GM19397 (cell line): ENCODE measurements around the gene AFMID.

ENCODE experiments used
- ATAC-seq: cut with Tn5 transposase; IDR thresholded peaks from one replicate; pipeline ENCODE4 v1.9.1; 2021; ENCODE audit warnings: mild to moderate bottlenecking, moderate library complexity; ENCODE audit not compliant: unreplicated experiment

The AFMID gene

DNA sequence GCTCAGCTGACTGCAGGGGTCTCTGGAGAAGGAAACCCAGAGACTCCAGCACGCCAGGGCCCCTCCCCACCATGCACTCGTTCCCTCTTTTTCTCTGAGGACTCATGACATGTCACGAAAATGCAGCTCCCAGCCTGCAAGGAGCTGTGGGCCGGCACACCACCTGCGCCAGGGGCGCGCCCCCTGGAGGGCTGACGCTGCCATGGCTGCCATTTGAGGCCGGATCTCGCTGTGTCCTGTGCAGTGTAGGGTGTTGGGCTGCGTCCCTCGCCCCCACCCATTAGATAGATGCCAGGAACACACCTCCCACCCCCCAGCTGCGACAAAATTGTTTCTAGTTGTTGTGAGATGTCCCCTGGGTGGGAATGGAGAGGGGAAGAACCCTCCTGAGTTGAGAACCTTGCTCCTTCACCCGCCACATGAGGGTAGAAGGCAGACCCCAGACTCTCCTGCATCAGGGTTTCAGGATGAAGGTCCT, 10.6 kb upstream of the AFMID start:
- ATAC-seq = no peak

DNA sequence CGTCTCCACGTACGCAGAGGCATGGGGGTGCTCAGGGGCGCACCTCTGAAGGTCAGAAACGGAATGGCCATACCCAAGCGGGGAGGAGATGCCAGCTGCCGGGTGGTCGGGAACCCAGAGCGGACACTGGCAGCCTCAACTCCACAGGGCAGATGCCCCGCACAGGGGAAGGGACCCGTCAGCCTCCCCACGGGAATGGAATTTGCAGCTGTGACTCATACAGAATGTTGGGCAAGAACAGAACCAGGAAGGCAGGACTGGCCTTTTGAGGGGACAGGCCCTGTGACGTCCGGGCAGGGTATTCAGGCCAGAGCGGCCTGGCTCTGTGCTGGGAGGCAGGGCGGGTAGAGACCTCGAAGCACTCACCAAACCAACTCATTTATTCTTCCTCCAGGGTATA, 7.8 kb upstream of the AFMID start:
- no peak for ATAC-seq

DNA sequence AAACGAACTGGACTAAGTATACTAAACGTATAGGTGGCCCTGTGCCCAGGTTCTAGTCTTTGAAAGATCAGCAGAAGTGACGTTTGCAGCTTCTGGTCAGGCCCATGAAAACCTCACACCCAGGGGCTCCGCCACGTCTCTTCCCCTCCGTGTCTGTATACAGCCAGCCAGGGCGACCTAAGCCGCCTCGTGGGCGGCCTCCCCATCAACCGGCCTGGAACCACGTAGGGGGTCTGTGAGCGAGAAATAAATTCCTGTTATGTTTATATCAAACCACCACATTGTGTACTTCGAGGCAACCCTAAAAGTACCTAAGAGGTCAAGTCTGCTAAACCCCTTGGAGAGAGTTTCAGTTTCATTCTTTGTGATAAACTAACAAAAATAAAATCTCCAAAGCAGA, 7.1 kb upstream of the AFMID start:
- ATAC-seq = no peak

DNA sequence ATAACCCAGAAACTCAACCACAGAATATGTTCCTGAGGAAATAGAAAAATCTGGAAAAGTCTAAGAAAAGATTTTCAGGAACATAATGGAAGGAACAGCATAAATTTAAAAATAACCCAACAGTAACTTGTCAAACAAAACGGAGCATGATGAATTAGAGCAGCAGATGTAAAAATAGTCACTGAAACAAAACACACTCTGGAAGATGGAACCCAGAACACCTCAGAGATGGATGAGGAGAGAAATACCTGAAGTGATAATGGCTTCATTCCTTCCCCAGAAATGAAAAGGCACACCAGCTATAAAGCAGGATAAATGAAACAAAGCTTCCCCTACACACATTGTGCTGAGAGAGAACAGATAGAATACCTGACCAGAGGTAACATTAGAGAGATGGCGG, 6.7 kb upstream of the AFMID start:
- ATAC-seq = no peak

DNA sequence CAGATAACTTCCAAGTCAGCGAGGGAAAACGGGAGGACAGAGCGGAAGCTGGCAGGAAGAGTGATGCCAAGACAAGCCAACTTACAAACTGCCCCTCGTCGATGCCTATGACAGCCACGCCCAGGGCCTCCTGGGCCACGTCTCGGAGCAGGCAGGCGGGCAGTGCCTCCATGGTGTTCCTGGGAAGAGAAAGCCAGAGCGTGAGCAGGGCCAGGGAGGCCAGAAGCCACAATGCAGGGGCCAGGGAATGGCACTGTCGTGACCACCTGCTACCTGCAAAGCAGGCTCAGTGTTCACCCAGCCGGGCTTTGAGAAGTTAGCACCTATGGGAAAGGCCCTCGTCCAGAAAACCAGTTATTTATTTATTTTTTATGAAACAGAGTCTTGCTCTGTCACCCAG, 4.7 kb upstream of the AFMID start:
- ATAC-seq = no peak

DNA sequence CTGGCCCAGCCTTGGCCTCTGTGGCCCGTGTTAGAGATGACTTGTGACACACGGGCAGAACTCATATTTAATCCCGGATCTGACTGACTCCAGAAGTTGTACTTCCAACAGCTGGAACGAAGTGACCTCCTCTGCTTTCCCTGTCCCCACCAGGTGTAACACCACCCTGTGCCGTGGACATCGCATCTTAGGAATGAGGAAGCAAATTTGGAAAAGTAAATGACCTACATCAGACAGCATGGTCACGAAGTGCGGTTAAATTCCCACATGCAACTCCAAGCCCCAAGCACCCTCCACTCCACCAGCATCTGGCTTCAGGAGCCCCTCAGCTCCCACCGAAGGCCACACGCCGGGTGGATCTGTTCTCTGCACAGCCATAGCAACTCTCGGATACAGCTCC, 3.2 kb upstream of the AFMID start:
- ATAC-seq = no peak

DNA sequence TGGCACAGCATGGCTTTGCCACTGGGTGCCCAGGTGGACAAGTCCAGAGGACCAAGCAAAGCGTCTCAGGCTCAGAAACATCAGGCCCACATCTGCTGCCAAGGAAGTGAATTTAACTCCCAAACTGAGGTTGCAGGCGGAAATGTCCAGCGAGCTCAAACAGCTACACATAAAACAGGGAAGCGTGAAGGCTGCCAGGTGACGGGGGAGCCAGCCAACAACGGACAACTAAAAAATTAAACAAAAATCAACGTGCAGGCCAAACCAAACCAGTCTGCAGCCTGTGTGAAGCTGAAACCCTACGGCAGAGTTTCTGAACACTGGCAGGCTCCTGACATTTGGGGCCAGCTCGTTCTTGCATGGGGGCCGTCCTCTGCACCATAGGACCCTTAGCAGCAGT, 2.8 kb upstream of the AFMID start:
- no peak for ATAC-seq

DNA sequence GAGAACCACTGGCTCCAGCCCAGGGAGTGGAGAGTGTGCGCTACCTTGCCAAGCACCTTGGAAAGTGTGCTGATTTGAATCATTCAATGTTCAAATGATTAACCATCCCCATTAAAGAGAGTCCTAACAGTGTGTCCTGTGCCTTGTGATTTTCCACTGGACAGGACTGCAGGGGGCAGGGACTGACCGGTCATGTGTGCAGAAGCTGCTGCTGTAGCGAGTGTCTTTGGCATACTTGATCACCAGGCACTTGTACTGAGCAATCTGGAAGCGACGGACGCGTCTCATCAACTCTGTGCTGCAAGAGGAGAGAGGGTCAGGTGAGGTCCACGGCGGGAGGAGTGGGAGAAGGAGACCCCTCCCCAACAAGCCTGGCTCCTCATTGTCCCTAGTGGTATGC, 2.3 kb upstream of the AFMID start:
- no peak for ATAC-seq

DNA sequence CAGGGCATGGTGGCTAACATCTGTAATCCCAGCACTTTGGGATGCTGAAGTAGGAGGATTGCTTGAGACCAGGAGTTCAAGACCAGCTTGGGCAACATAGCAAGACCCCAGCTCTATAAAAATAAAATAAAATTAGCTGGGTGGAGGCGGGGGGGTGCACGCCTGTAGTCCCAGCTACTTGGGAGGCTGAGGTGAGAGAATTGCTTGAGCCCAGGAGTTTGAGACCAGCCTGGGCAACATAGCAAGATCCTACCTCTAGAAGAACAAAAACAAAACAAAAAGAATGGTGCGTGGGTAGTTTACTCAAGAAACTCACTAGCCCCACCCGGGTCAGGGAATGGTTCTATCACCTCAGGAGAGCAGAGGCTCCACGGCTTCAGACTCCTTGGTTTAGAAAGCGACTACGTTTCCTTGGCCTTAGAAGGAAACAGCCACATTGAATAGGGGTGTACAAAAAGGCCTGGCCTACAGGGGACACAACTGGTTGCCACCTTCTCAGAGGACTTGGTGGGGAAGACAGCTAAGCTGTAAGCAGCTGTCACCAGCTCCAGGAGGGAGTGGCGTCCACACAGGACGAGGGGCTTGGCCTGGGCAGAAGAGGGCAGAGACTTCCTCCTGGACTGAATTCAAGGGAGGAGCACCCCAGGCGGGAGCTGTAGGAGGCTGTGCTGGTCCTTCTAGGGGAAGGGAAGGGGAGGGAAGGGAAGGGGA, 1.0 kb upstream of the AFMID start:
- no peak for ATAC-seq

DNA sequence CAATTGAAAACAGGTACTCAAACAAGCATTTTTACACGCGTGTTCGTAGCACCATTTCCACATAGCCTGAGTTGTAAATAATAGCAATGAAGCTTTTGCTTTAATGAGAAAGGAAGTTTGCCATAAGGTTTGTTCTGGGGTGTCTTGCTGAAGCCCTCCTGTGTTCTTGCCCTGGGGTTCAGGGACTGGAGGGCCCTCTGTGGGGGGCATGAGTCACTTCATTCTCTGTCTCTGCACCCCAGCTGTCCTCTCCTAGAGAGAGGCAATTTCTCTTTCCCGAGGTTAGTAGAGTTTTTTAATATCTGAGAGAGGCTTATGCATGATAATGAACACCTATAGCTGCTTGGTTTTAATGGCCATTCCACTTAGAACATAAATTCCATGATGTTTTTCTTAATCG, 9.6 kb downstream of the AFMID start:
- no peak for ATAC-seq

DNA sequence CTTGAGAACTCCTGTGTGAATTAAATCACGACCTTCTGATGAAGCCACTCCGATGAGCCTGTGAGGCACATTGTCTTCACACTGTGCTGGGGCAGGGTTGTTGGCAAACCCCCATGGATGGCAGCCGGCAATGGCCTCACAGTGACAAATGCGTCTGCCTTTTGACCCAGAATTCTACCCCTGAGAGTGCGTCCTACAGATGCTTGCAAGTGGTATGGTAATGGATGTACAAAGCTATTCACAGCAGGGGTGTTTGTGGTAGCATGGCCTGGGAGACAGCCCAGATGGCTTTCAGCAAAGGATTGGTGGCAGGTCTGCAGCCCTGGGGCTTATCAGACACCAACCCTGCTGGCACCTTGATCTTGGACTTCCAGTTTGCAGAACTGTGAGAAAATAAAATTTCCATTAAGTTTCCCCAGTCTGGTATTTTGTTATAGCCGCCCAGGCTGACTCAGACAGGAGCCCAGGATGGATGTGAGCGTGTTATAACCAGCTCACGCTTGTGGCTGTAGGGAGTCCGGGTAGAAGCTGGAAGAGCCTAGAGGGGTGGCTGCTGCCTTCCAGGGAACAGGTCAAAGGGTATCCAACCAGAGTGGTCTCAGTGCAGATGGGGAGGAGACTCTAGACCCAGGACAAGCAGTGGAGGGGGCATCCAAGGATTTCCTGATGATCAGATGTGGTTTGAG, 10.1 kb downstream of the AFMID start:
- no peak for ATAC-seq

DNA sequence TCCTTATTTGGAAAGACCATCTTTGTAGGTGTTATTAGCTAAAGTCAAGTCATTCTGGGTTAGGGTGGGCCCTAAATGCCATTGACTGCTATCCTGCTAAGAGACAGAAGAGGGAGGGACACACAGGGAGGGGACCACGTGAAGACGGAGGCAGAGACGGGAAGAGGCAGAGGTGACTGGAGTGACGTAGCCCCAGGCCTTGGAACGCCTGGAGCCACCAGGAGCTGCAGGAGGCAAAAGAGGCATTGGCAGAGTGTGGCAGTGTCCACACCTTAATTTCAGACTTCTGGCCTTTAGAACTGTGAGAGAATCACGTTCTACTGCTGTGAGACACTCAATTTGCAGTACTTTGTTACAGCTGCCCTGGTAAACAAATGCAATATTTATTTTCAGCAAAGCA, 13.3 kb downstream of the AFMID start:
- ATAC-seq = no peak

DNA sequence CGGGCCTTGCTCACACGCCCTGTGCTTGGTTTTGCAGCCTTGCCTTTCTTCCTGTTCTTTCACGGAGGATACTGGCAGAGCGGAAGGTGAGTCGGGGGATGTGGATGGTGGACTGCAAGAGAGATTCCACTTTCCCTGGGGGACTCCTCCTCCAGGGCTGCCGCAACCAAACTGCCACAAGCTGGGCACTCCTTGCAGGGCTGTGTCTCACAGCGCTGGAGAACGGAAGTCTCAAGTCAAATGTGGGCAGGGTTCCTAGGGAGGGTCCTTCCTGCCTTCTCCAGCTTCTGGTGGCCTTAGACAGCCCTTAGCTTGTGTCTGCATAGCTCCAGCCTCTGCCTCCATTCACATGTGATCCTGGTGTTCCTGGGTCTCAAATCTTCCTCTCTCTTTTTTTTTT, 15.5 kb downstream of the AFMID start:
- no peak for ATAC-seq

DNA sequence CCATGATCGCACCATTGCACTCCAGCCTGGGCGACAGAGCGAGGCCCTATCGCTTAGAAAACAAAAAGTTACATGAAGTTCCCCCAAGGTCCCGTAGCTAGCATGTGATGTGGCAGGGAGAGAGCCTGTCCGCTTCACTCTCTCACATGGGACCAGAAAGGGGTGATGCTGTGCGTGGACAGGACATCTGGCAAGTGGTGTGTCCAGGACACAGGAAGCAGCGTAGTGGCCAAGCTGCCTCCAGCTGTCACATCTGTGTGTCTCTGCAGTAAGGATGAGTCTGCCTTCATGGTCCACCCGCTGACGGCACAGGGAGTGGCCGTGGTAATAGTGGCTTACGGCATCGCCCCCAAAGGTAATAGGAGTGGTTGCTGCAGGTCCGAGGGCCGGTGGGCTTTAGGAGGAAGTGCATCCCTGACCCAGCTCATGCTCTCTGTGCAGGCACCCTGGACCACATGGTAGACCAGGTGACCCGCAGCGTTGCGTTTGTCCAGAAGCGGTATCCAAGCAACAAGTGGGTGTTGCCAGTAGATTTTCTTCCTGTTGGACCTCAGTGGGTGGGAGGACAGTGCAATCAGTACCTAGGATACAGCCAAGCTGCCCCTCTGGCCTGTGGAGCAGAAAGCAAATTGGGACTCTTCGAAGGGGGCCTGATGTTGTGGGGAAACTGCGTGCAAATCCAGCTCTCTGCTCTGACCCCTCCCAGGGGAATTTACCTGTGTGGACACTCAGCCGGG, 17.4 kb downstream of the AFMID start:
- ATAC-seq = no peak

DNA sequence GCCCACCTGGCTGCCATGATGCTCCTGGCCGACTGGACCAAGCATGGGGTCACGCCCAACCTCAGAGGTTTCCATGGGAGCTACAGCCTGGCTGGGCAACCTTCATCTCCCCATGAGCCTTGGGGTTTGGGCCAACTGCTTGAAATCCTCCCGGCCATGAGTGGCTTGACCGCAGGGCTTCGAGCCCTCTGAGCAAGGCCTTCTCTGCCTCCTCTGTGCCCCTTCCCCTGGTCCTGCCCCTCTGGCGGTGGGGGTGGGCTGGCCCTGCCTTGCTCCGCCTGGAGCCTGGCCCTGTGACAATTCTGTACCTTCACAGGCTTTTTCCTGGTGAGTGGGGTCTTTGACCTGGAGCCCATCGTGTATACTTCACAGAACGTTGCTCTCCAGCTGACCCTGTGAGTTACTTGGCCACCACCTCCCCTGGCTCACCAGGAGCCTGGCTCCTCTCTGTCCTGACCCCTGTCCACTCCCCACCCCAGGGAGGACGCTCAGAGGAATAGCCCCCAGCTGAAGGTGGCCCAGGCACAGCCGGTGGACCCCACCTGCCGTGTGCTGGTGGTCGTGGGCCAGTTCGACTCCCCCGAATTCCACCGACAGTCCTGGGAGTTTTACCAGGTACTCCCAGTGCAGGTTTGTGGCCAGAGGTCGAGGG, 18.1 kb downstream of the AFMID start:
- ATAC-seq = no peak

DNA sequence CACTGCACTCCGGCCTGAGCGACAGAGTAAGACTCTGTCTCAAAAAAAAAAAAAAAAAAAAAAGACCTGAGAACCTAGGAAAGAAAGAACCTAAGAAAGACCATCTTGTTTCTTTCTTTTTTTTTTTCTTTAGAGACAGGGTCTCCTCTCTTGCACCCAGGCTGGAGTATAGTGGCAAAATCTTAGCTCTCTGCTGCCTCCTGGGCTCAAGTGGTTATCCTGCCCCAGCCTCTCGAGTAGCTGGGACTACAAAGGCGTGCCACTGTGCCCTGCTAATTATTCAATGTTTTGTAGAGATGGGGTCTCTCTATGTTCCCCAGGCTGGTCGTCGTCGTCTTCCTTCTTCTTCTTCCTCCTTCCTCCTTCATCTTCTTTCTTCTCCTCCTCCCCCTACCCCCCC, 19.1 kb downstream of the AFMID start:
- ATAC-seq = no peak

DNA sequence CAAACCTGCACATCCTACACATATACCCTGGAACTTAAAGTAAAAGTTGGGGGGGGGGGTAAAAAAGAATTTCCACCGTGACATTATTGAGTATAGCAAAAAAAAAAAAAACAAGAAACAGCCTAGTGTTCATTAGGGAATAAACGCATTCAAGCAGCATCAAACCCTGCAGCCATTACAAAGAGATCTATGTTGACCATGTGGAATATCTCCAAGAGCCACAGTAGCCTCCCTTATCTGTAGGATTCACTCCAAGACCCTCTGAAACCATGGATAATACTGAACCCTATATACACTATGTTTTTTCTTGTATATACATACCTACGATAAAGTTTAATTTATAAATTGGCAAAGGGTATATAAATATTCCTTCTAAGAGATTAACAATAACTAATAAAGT, 21.3 kb downstream of the AFMID start:
- no peak for ATAC-seq

DNA sequence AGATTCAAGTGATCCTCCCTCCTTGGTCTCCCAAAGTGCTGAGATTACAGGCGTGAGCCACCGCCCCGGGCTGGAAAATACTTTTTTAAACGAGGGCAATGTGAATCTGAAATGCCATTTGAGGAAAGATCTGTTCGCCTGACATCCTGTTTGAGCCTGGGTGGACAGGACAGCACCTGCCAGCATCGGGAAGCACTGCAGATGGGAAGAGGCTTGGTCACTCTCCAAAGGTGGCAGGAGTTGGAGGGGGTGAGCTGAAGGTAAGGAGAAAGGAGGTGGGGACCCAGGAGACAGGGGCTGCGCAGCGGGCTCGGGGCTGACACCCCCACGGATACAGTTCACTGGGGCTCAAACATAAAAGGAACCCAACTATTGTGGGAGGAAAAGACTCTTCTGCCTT, 22.9 kb downstream of the AFMID start:
- no peak for ATAC-seq

DNA sequence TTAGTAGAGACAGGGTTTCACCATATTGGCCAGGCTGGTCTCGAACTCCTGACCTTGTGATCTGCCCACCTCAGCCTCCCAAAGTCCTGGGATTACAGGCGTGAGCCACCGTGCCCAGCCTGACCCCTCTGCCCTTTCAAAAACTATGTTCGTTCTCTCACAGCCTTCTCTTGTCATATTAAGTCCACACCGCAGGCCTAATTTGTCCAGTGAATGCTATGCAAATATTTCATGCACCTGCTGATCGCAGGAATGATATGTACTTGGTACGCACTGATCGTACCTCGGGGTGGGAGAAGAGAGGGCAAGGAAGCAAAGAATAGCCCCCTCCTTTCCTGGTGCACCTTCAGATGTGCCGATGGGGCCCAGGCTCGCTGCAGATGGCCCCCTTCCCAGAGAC, 23.9 kb downstream of the AFMID start:
- no peak for ATAC-seq

DNA sequence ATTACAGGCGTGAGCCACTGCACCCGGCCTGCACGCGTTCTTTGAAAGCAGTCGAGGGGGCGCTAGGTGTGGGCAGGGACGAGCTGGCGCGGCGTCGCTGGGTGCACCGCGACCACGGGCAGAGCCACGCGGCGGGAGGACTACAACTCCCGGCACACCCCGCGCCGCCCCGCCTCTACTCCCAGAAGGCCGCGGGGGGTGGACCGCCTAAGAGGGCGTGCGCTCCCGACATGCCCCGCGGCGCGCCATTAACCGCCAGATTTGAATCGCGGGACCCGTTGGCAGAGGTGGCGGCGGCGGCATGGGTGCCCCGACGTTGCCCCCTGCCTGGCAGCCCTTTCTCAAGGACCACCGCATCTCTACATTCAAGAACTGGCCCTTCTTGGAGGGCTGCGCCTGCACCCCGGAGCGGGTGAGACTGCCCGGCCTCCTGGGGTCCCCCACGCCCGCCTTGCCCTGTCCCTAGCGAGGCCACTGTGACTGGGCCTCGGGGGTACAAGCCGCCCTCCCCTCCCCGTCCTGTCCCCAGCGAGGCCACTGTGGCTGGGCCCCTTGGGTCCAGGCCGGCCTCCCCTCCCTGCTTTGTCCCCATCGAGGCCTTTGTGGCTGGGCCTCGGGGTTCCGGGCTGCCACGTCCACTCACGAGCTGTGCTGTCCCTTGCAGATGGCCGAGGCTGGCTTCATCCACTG, 27.0 kb downstream of the AFMID start, which contains the start of gene BIRC5:
Gene BIRC5, plus strand, starts transcription at position 238 of the 690 bp plus-strand sequence. Its CDS starts 64 bp downstream, at position 302.
- ATAC-seq = peak; percentile 82

DNA sequence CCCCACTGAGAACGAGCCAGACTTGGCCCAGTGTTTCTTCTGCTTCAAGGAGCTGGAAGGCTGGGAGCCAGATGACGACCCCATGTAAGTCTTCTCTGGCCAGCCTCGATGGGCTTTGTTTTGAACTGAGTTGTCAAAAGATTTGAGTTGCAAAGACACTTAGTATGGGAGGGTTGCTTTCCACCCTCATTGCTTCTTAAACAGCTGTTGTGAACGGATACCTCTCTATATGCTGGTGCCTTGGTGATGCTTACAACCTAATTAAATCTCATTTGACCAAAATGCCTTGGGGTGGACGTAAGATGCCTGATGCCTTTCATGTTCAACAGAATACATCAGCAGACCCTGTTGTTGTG, 27.5 kb downstream of the AFMID start:
- no peak for ATAC-seq
